Tibial nerve (tissue), 4 donors: Measurements from ENCODE around the gene SDK2. TPM values are rescaled to one million over a fixed set of nuclear protein-coding genes. Genes with fewer than 3 reads are reported as not detected.

ENCODE experiments used
- DNase-seq, 2 donors: peaks; one replicate each; pipeline ENCODE4 v3.0.0-alpha.2; 2019; ENCODE audit warnings: low spot score in 2 of 2
- H3K27ac ChIP-seq, 4 donors: fragments of 200-600 bp; sonication (generic) in 3 of 4; one replicate each; pipeline ENCODE4 v1.5.1; 2017 to 2019; ENCODE audit warnings: mild to moderate bottlenecking in 1 of 4
- H3K27me3 ChIP-seq, 2 donors: fragments of 200-600 bp; sonication (generic) in 1 of 2; one replicate each; pipeline versions ENCODE4 v1.5.1 to v1.6.0; 2017 to 2019
- H3K36me3 ChIP-seq, 3 donors: fragments of 200-600 bp; sonication (generic); one replicate each; pipeline ENCODE4 v1.5.1; 2018 to 2019
- H3K4me1 ChIP-seq, 4 donors: fragments of 200-600 bp; sonication (generic) in 3 of 4; one replicate each; pipeline ENCODE4 v1.5.1; 2017 to 2019
- H3K4me3 ChIP-seq, 4 donors: fragments of 200-600 bp; sonication (generic) in 3 of 4; one replicate each; pipeline ENCODE4 v1.5.1; 2017 to 2019; ENCODE audit warnings: mild to moderate bottlenecking in 1 of 4, moderate library complexity in 1 of 4
- H3K9me3 ChIP-seq, 4 donors: fragments of 200-600 bp; sonication (generic) in 3 of 4; one replicate each; pipeline ENCODE4 v1.5.1; 2017 to 2019
- EP300 ChIP-seq, 2 donors: sonication (generic); formaldehyde crosslinking; IDR thresholded peaks; one replicate each; pipeline ENCODE4 v1.6.1; 2017; ENCODE audit warnings: antibody characterized with exemption in 2 of 2, mild to moderate bottlenecking in 1 of 2
- POLR2A ChIP-seq, 2 donors: fragments of 450-650 bp; IDR thresholded peaks; one replicate each; pipeline ENCODE4 v1.6.1; 2017; ENCODE audit warnings: antibody characterized with exemption in 2 of 2, mild to moderate bottlenecking in 2 of 2, moderate library complexity in 2 of 2
- WGBS, 2 donors: methylation state at CpG; one replicate each; pipeline ENCODE4 v1.1.5; 2018; 5-methylcytosine and 5-hydroxymethylcytosine counted together
- total RNA-seq, 4 donors: library from RNA; depleted of rRNA; stranded (reverse); fragments of >200 nt; gene quantifications; one replicate each; pipeline ENCODE4 v1.1.0, GENCODE V29; 2016
- TF ChIP-seq, protein P1 (sequence below), 5 experiments: fragments of 200-600 bp in 3 of 5; fragments of 450-650 bp in 2 of 5; sonication (generic) in 3 of 5; IDR thresholded peaks; one replicate each; pipeline ENCODE4 v1.5.1; 2016 to 2019; ENCODE audit warnings: antibody characterized with exemption in 5 of 5, mild to moderate bottlenecking in 3 of 5, moderate library complexity in 2 of 5

Gene SDK2
- total RNA-seq, 4 donors from 2014 or later: 3.1 to 6.3 (median 4.6) TPM

- TF ChIP-seq EP300 (IDR thresholded peaks at IDR 0.05): peak in 1 of 2 donors; percentile 28
- TF ChIP-seq POLR2A (IDR thresholded peaks at IDR 0.05): no peak
- Histone ChIP-seq H3K27ac (peak overlapping the region; percentile 10 to 99 (median 88)), H3K27me3 (no peaks in the 10 kb centered on the region), H3K4me1 (peaks cover 0 to 100% (median 79%) of the 10 kb centered on the region in 4 donors), H3K9me3 (no peaks in the 10 kb centered on the region), H3K36me3 (peaks cover 0 to 29% (median 0%) of the 10 kb centered on the region in 3 donors), H3K4me3 (no peak overlapping the region)
- 42 to 62% methylated on average over 8 of the region's 8 CpGs for WGBS, 2 donors
- no peak for DNase-seq
These were observed 357.4 kb downstream of the SDK2 start for GRCh38 chr17:73286863-73287296.

GRCh38 chr17:73285916-73286862 is 358.1 kb downstream of the SDK2 start:
- Histone ChIP-seq H3K36me3 (peaks cover 0 to 36% (median 0%) of the 10 kb centered on the region in 3 donors), H3K27ac (peak overlapping the region; percentile 2 to 99 (median 77)), H3K27me3 (no peaks in the 10 kb centered on the region), H3K4me1 (peaks cover 0 to 97% (median 72%) of the 10 kb centered on the region in 4 donors), H3K9me3 (no peaks in the 10 kb centered on the region), H3K4me3 (no peak overlapping the region)
- TF ChIP-seq, protein P1, sequence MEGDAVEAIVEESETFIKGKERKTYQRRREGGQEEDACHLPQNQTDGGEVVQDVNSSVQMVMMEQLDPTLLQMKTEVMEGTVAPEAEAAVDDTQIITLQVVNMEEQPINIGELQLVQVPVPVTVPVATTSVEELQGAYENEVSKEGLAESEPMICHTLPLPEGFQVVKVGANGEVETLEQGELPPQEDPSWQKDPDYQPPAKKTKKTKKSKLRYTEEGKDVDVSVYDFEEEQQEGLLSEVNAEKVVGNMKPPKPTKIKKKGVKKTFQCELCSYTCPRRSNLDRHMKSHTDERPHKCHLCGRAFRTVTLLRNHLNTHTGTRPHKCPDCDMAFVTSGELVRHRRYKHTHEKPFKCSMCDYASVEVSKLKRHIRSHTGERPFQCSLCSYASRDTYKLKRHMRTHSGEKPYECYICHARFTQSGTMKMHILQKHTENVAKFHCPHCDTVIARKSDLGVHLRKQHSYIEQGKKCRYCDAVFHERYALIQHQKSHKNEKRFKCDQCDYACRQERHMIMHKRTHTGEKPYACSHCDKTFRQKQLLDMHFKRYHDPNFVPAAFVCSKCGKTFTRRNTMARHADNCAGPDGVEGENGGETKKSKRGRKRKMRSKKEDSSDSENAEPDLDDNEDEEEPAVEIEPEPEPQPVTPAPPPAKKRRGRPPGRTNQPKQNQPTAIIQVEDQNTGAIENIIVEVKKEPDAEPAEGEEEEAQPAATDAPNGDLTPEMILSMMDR (IDR thresholded peaks at IDR 0.05): no peak
- TF ChIP-seq POLR2A (IDR thresholded peaks at IDR 0.05) (no peak), EP300 (IDR thresholded peaks at IDR 0.05) (no peak)
- WGBS, 2 donors: 72 to 81% methylated on average over 38 to 49 of the region's 52 CpGs
- DNase-seq: no peak

- peaks cover 0 to 36% (median 0%) of the 10 kb centered on the region in 3 donors for H3K36me3 ChIP-seq
- DNase-seq: no peak
- H3K4me1 ChIP-seq: peaks cover 0 to 93% (median 66%) of the 10 kb centered on the region in 4 donors
- H3K4me3 ChIP-seq: no peak overlapping the region
- peak overlapping the region; percentile 62 to 99 (median 85) for H3K27ac ChIP-seq
- no peaks in the 10 kb centered on the region for H3K9me3 ChIP-seq
- WGBS, 2 donors: 76% methylated on average over 11 of the region's 15 CpGs; no CpG with 5 or more reads in 1 of the 2 donors
- no peaks in the 10 kb centered on the region for H3K27me3 ChIP-seq
- TF ChIP-seq POLR2A (IDR thresholded peaks at IDR 0.05) (no peak), EP300 (IDR thresholded peaks at IDR 0.05) (no peak)
- TF ChIP-seq, protein P1 (IDR thresholded peaks at IDR 0.05): no peak
These were observed 358.7 kb downstream of the SDK2 start for GRCh38 chr17:73285603-73285908.

GRCh38 chr17:73284906-73285602 is 359.2 kb downstream of the SDK2 start:
- peaks cover 0 to 93% (median 61%) of the 10 kb centered on the region in 4 donors for H3K4me1 ChIP-seq
- H3K27ac ChIP-seq: peak overlapping the region; percentile 62 to 99 (median 85)
- H3K36me3 ChIP-seq: peaks cover 0 to 37% (median 0%) of the 10 kb centered on the region in 3 donors

More at GRCh38 chr17:73284906-73285602, 359.2 kb downstream of the SDK2 start:
- TF ChIP-seq EP300 (IDR thresholded peaks at IDR 0.05) (peak in 1 of 2 donors; percentile 10), POLR2A (IDR thresholded peaks at IDR 0.05) (no peak)
- TF ChIP-seq, protein P1 (IDR thresholded peaks at IDR 0.05): no peak
- H3K9me3 ChIP-seq: no peaks in the 10 kb centered on the region
- H3K27me3 ChIP-seq: no peaks in the 10 kb centered on the region
- H3K4me3 ChIP-seq: no peak overlapping the region
- whole genome bisulfite sequencing, 2 donors: 39 to 43% methylated on average over 19 to 20 of the region's 20 CpGs
- no peak for DNase-seq
